HG02885 (cell line): ENCODE results near the gene PRKAR2B.
"Not testable (repeated sequence)": the region's sequence is repeated elsewhere in the genome, so short reads cannot be mapped to it uniquely, and the experiment has no call there.

Experiments
- ATAC-seq: cut with Tn5 transposase; IDR thresholded peaks from one replicate; pipeline ENCODE4 v1.9.1; 2021; ENCODE audit warnings: mild to moderate bottlenecking; ENCODE audit not compliant: unreplicated experiment, poor library complexity

Gene PRKAR2B

GRCh38 chr7:107149863-107150262, 105.4 kb downstream of the PRKAR2B start:
- no peak for ATAC-seq

GRCh38 chr7:107150375-107151073, 106.0 kb downstream of the PRKAR2B start:
- ATAC-seq, result no peak

GRCh38 chr7:107151538-107151937, 107.0 kb downstream of the PRKAR2B start:
- no peak for ATAC-seq

- ATAC-seq, result no peak
Measured at GRCh38 chr7:107152011-107152410, 107.5 kb downstream of the PRKAR2B start.

GRCh38 chr7:107154826-107155225, 110.3 kb downstream of the PRKAR2B start:
- ATAC-seq, result no peak

- not testable (repeated sequence) for ATAC-seq
Measured at GRCh38 chr7:107155726-107156125, 111.2 kb downstream of the PRKAR2B start.

GRCh38 chr7:107157091-107157490, 112.6 kb downstream of the PRKAR2B start:
- ATAC-seq, result no peak

GRCh38 chr7:107158028-107158427, 113.5 kb downstream of the PRKAR2B start:
- ATAC-seq, result no peak

- no peak for ATAC-seq
Measured at GRCh38 chr7:107160389-107160788, 115.9 kb downstream of the PRKAR2B start.

- no peak for ATAC-seq
Measured at GRCh38 chr7:107161415-107161814, 116.9 kb downstream of the PRKAR2B start.

- ATAC-seq, result no peak
Measured at GRCh38 chr7:107162475-107162874, 118.0 kb downstream of the PRKAR2B start.

- no peak for ATAC-seq
Measured at GRCh38 chr7:107164092-107164491, 119.6 kb downstream of the PRKAR2B start.

- ATAC-seq, result no peak
Measured at GRCh38 chr7:107165341-107165740, 120.8 kb downstream of the PRKAR2B start.

- no peak for ATAC-seq
Measured at GRCh38 chr7:107166736-107167426, 122.4 kb downstream of the PRKAR2B start.

- no peak for ATAC-seq
Measured at GRCh38 chr7:107167483-107168232, 123.2 kb downstream of the PRKAR2B start.

- peak; percentile 90 for ATAC-seq
Measured at GRCh38 chr7:107168233-107169119, 124.0 kb downstream of the PRKAR2B start, which contains the start of gene HBP1. Gene HBP1 (plus strand): TSS chr7:107169003. CDS start chr7:107179894, 10,891 bp downstream.

GRCh38 chr7:107169120-107170050, 124.9 kb downstream of the PRKAR2B start:
- ATAC-seq, result peak; percentile 30

- no peak for ATAC-seq
Measured at GRCh38 chr7:107170051-107170915, 125.8 kb downstream of the PRKAR2B start.
